ENCODE measurements around the gene ATP2A1. TPM values are rescaled to one million over a fixed set of nuclear protein-coding genes. Genes with fewer than 3 reads are reported as not detected.

The ATP2A1 gene
- total and polyA plus RNA-seq, 2 of the 13 experiments (the other 11 are each of a cell fraction or from before 2014, with no cell fraction given), result 3.2 to 12.5 TPM

DNA sequence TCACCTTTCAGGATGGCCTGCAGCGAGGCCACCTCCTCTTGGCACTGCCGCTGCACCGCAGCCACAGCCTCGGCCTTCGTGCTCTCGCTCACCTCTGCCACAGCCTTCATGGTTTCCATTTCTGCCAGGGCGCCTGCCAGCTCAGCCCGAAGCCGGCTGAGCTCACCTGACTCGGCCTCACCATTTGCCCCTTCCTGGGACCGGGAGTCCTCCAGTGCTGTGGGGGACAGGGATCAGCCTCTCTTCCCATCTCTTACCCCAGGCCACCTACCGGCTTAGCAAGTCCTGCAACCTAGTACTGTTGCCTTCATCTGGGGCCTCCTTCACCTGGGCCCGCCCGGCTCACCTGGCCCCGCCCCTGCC lies 46.1 kb downstream of the ATP2A1 start (continued):
- TF ChIP-seq, protein P1, sequence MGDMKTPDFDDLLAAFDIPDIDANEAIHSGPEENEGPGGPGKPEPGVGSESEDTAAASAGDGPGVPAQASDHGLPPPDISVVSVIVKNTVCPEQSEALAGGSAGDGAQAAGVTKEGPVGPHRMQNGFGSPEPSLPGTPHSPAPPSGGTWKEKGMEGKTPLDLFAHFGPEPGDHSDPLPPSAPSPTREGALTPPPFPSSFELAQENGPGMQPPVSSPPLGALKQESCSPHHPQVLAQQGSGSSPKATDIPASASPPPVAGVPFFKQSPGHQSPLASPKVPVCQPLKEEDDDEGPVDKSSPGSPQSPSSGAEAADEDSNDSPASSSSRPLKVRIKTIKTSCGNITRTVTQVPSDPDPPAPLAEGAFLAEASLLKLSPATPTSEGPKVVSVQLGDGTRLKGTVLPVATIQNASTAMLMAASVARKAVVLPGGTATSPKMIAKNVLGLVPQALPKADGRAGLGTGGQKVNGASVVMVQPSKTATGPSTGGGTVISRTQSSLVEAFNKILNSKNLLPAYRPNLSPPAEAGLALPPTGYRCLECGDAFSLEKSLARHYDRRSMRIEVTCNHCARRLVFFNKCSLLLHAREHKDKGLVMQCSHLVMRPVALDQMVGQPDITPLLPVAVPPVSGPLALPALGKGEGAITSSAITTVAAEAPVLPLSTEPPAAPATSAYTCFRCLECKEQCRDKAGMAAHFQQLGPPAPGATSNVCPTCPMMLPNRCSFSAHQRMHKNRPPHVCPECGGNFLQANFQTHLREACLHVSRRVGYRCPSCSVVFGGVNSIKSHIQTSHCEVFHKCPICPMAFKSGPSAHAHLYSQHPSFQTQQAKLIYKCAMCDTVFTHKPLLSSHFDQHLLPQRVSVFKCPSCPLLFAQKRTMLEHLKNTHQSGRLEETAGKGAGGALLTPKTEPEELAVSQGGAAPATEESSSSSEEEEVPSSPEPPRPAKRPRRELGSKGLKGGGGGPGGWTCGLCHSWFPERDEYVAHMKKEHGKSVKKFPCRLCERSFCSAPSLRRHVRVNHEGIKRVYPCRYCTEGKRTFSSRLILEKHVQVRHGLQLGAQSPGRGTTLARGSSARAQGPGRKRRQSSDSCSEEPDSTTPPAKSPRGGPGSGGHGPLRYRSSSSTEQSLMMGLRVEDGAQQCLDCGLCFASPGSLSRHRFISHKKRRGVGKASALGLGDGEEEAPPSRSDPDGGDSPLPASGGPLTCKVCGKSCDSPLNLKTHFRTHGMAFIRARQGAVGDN (CRISPR knock-in tag; IDR thresholded peaks at IDR 0.05), result peak; percentile 11; the same call in 1 of the 2 replicates
- TF ChIP-seq, protein P2, sequence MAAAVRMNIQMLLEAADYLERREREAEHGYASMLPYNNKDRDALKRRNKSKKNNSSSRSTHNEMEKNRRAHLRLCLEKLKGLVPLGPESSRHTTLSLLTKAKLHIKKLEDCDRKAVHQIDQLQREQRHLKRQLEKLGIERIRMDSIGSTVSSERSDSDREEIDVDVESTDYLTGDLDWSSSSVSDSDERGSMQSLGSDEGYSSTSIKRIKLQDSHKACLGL (CRISPR knock-in tag; IDR thresholded peaks at IDR 0.05), result peak; percentile 73; the same call in 1 of the 2 replicates
- 0 out of 2 replicates have a peak, but pooled peaks have one; percentile 19 for TF ChIP-seq ZNF766 (CRISPR knock-in tag; IDR thresholded peaks at IDR 0.05; ENCODE audit: borderline replicate concordance)
- no peak for TF ChIP-seq CCAR2 (optimal IDR thresholded peaks at IDR 0.05; ENCODE audit: low read depth, low read length)
- no peak for TF ChIP-seq ZNF441 (CRISPR knock-in tag; IDR thresholded peaks at IDR 0.05; ENCODE audit: borderline replicate concordance)
- no peak for TF ChIP-seq ZNF607 (CRISPR knock-in tag; IDR thresholded peaks at IDR 0.05; ENCODE audit: borderline replicate concordance)
- TF ChIP-seq, protein P3, sequence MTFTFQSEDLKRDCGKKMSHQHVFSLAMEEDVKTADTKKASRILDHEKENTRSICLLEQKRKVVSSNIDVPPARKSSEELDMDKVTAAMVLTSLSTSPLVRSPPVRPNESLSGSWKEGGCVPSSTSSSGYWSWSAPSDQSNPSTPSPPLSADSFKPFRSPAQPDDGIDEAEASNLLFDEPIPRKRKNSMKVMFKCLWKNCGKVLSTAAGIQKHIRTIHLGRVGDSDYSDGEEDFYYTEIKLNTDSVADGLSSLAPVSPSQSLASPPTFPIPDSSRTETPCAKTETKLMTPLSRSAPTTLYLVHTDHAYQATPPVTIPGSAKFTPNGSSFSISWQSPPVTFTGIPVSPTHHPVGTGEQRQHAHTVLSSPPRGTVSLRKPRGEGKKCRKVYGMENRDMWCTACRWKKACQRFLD (CRISPR knock-in tag; IDR thresholded peaks at IDR 0.05; ENCODE audit: borderline replicate concordance), result 0 out of 2 replicates have a peak, but pooled peaks have one; percentile 1
- TF ChIP-seq ZNF138 (CRISPR knock-in tag; IDR thresholded peaks at IDR 0.05; ENCODE audit: low read depth), result no peak
- no peak for TF ChIP-seq ZNF230 (CRISPR knock-in tag; IDR thresholded peaks at IDR 0.05)

Data from HepG2 (cell line).